WERI-Rb-1 (cell line): Measurements from ENCODE around the gene ADGRG7.

ENCODE experiments used
- DNase-seq: peaks from one replicate; pipeline ENCODE4 v3.0.0-alpha.2; 2020
- H3K27ac ChIP-seq: fragments of 250-450 bp; sonication (Bioruptor Pico); 2 replicates; pipeline ENCODE4 v1.5.1; 2020; ENCODE audit warnings: mild to moderate bottlenecking, moderate library complexity
- H3K27me3 ChIP-seq: fragments of 250-450 bp; sonication (Bioruptor Pico); 2 replicates; pipeline ENCODE4 v1.5.1; 2021; ENCODE audit warnings: mild to moderate bottlenecking, low read depth, moderate library complexity; ENCODE audit not compliant: insufficient read depth, severe bottlenecking
- H3K36me3 ChIP-seq: fragments of 250-450 bp; sonication (Bioruptor Pico); 2 replicates; pipeline ENCODE4 v1.5.1; 2020; ENCODE audit warnings: mild to moderate bottlenecking, moderate library complexity
- H3K4me3 ChIP-seq: 2 replicates; pipeline ENCODE4 v1.5.1; 2011; ENCODE audit warnings: low read depth, mild to moderate bottlenecking, control low read depth, low read length
- H3K9me3 ChIP-seq: fragments of 250-450 bp; sonication (Bioruptor Pico); 2 replicates; pipeline ENCODE4 v1.5.1; 2021; ENCODE audit warnings: mild to moderate bottlenecking, moderate library complexity; ENCODE audit not compliant: severe bottlenecking
- TF ChIP-seq, protein P1 (sequence below): IDR thresholded peaks from 2 replicates; pipeline ENCODE4 v1.5.1; 2011; ENCODE audit warnings: low read depth, mild to moderate bottlenecking, control low read depth, inconsistent platforms, low read length

ADGRG7 gene

DNA sequence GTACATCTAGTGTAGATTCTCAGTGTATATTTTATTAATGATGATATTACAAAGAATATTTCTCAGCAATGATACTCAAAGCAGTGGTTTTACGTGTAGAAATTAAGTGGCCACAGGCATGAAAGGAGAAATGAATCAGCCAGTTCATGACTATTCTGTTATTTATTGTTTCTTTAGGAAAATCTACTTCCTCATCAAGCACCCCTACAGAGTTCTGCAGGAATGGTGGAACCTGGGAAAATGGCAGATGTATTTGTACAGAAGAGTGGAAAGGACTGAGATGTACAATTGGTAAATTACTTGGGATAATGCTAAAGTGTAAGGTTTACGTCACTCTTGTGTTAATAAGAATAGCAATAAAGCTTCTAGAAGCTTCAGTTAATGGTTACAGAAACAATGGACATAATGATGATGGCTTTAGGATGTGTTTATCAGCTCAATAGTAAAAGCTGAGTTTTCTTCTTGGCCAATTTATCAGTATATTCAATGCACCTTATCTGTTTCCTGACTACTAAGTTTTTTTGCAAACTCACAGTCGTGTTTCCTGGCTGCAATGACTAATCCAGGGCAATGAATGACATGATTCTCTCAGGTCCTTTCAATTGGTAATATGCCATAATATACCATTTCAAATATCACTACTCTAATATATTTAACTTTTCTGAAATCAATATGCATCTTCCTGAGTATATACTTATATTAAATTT is 20.2 kb downstream of the ADGRG7 start:
- no peak for DNase-seq
- no peak overlapping the region for H3K27ac ChIP-seq
- H3K9me3 ChIP-seq: peaks cover 3% of the 10 kb centered on the region
- H3K27me3 ChIP-seq: no peaks in the 10 kb centered on the region
- no peak overlapping the region for H3K4me3 ChIP-seq
- TF ChIP-seq, protein P1, sequence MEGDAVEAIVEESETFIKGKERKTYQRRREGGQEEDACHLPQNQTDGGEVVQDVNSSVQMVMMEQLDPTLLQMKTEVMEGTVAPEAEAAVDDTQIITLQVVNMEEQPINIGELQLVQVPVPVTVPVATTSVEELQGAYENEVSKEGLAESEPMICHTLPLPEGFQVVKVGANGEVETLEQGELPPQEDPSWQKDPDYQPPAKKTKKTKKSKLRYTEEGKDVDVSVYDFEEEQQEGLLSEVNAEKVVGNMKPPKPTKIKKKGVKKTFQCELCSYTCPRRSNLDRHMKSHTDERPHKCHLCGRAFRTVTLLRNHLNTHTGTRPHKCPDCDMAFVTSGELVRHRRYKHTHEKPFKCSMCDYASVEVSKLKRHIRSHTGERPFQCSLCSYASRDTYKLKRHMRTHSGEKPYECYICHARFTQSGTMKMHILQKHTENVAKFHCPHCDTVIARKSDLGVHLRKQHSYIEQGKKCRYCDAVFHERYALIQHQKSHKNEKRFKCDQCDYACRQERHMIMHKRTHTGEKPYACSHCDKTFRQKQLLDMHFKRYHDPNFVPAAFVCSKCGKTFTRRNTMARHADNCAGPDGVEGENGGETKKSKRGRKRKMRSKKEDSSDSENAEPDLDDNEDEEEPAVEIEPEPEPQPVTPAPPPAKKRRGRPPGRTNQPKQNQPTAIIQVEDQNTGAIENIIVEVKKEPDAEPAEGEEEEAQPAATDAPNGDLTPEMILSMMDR: no peak
- H3K36me3 ChIP-seq: no peaks in the 10 kb centered on the region

DNA sequence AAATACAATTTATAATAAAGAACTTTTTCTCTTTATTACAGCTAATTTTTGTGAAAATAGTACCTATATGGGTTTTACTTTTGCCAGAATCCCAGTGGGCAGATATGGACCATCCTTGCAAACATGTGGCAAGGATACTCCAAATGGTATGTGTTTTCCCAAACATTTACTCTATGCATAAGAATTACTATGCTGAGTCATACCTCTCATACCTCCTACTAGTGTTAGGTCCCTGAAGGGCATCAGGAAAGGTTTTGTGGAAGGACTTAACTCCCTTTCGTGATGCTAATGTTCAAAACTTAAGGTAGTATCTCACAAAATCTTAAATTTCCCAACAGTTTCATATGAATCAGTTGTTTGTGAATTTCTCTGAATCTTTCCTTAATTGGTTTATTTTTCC is 21.3 kb downstream of the ADGRG7 start:
- TF ChIP-seq, protein P1: no peak
- Histone ChIP-seq H3K27me3 (no peaks in the 10 kb centered on the region), H3K27ac (no peak overlapping the region), H3K4me3 (no peak overlapping the region), H3K36me3 (no peaks in the 10 kb centered on the region), H3K9me3 (no peaks in the 10 kb centered on the region)
- no peak for DNase-seq

DNA sequence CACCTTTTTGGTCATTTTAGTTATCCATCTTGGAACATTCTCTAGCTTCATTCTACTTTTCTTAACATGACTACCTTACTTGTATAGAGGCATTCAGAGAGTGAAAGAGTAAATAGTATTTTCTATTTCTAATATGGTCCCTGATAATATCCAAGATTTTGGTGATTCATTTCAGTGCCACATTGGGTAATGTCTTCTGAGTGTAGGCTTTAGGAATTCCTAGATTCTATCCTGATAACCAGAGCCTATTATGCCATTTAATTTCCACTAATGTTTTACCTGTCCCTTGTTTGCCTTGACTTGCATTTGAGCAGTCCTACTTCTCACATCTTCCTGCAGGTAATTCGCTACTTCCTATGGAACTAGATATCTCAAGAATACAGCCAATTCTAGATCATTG is 21.8 kb downstream of the ADGRG7 start:
- Histone ChIP-seq H3K36me3 (no peaks in the 10 kb centered on the region), H3K9me3 (no peaks in the 10 kb centered on the region), H3K4me3 (no peak overlapping the region), H3K27ac (no peak overlapping the region), H3K27me3 (no peaks in the 10 kb centered on the region)
- DNase-seq: no peak
- TF ChIP-seq, protein P1: no peak

DNA sequence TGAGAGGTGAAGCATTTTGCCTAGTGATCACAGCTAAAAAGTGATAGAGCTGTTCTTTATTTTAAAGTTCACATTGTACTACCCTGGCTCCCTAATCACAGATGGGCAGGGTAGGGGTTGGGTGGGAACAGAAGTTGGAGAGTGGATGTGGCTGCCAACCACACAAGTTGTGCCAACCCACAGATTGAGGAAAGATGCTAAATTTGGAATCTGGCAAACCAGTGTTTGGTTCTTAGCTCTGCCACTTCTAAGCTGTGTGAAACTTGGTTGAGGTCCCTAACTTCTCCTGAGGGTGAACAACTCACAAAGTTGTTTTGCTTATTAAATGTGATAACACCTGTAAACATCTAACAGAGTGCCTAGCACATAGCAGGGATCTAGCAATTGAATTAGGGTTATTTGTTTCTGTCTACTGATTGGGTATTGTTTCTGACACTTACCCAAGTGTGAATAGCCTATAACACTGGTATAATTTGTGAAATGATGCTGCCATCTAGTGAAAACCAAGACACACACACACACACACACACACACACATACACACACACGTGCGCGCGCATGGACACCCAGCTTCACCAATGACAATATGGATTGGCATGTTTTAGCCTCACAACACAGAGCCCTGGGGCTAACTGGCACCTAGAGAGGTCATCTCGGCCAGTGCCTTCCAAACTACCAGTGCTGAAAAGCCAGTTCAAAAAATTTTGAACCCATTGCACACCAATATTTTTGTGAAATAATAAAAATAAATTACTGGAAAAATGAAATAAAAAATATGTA is 25.3 kb downstream of the ADGRG7 start:
- TF ChIP-seq, protein P1: 0 out of 2 replicates have a peak, but pooled peaks have one; percentile 15
- no peaks in the 10 kb centered on the region for H3K27me3 ChIP-seq
- no peak overlapping the region for H3K27ac ChIP-seq
- no peaks in the 10 kb centered on the region for H3K36me3 ChIP-seq
- no peak overlapping the region for H3K4me3 ChIP-seq
- peak; percentile 67 for DNase-seq
- H3K9me3 ChIP-seq: no peaks in the 10 kb centered on the region

DNA sequence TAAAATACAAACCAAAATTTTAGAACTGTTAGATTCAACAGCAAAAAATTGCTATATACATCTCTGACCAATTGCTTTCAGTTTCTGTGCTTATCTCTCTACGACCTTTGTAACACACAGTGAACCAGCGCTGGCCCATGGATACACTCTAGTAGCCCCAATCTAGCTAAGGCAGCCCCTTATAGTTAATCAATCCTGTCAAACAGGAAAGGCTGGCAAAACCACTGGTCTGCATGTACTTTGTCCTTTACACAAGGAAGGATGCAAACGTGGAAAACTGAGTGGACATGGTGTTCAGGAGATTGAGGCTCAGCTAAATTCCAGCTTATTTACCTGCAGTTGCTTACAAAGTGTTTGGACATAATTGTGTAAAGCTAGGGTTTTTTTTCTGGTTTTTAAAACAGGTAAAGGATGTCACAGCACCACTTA is 25.9 kb downstream of the ADGRG7 start:
- H3K36me3 ChIP-seq: no peaks in the 10 kb centered on the region
- TF ChIP-seq, protein P1: no peak
- no peak overlapping the region for H3K4me3 ChIP-seq
- no peak overlapping the region for H3K27ac ChIP-seq
- no peaks in the 10 kb centered on the region for H3K27me3 ChIP-seq
- DNase-seq: no peak
- H3K9me3 ChIP-seq: no peaks in the 10 kb centered on the region
